Mucosa of descending colon (tissue), 3 donors: Measurements from ENCODE around the gene PCSK4. TPM values are rescaled to one million over a fixed set of nuclear protein-coding genes. Genes with fewer than 3 reads are reported as not detected.

Experiments
- ATAC-seq: fragments of 200-7000 bp; cut with Tn5 transposase; one replicate; pipeline ENCODE4 v1.9.1; 2020; ENCODE audit warnings: mild to moderate bottlenecking, moderate library complexity
- DNase-seq, 3 donors: peaks; one replicate each; pipeline ENCODE4 v3.0.0-alpha.2; 2020
- H3K36me3 ChIP-seq: fragments of 200-600 bp; one replicate; pipeline ENCODE4 v1.8.0; 2021; ENCODE audit warnings: low read depth, mild to moderate bottlenecking
- H3K4me1 ChIP-seq: fragments of 200-600 bp; one replicate; pipeline ENCODE4 v1.8.0; 2021; ENCODE audit warnings: low read depth, mild to moderate bottlenecking
- H3K4me3 ChIP-seq: fragments of 200-600 bp; one replicate; pipeline ENCODE4 v1.8.0; 2021; ENCODE audit warnings: mild to moderate bottlenecking
- H3K9me3 ChIP-seq: fragments of 200-600 bp; one replicate; pipeline ENCODE4 v1.8.0; 2021; ENCODE audit warnings: mild to moderate bottlenecking
- CTCF ChIP-seq: fragments of 200-600 bp; IDR thresholded peaks from one replicate; pipeline ENCODE4 v1.8.0; 2022; ENCODE audit warnings: antibody characterized with exemption, mild to moderate bottlenecking
- intact Hi-C, 2 donors: fragments of 100-400 bp; cut with DNase I in 1 of 2; cut with micrococcal nuclease in 1 of 2; formaldehyde crosslinking; loops; one replicate each; pipeline versions ENCODE4 v1.11.0 to v1.11.1; 2022; cut with DNase I, micrococcal nuclease
- total RNA-seq, 3 donors: library from RNA; stranded (reverse); fragmentation: NEBNext Ultra II Directional in 2 of 3; extraction: Animal tissue kit (Norgen Biotek cat#: 25700) in 2 of 3; gene quantifications; one replicate each; pipeline versions ENCODE4 v1.2.1 to v1.2.4, GENCODE V29; 2021 to 2023
- donor health status: DM: no; HTN: no; CAD: no; lungs with moderate emphysema.
- donor health status: DM: no; HTN: no; CAD: no.
- donor health status: DM: no; HTN: yes; CAD: no.

PCSK4 gene
- total RNA-seq, 3 donors from 2014 or later, result 3.3 to 7.5 (median 4.9) TPM

- intact Hi-C loops, result no loop called here
- no peak for TF ChIP-seq CTCF
- no peaks in the 10 kb centered on the region for H3K9me3 ChIP-seq
- DNase-seq (peak in 2 of 3 donors; percentile 38 to 54), ATAC-seq (peak; percentile 10)
- H3K36me3 ChIP-seq, result no peaks in the 10 kb centered on the region
- peaks cover 54% of the 10 kb centered on the region for H3K4me1 ChIP-seq
- no peak overlapping the region for H3K4me3 ChIP-seq
Measured at GRCh38 chr19:1468821-1469254, 21.3 kb downstream of the PCSK4 start.

DNA sequence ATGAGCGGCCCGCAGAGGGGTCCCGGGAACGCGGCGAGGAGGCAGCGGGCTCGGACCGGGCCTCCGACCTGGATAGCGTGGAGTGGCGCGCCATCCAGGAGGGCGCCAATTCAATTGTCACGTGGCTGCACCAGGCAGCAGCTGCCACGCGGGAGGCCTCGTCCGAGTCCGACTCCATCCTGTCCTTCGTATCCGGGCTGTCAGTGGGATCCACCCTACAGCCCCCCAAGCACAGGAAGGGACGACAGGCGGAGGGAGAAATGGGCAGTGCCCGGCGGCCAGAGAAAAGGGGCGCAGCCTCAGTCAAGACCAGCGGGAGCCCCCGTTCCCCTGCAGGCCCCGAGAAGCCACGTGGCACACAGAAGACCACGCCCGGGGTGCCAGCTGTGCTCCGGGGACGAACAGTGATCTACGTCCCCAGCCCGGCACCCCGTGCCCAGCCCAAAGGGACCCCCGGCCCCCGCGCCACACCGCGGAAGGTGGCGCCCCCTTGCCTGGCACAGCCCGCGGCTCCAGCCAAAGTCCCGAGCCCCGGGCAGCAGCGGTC is 21.8 kb downstream of the PCSK4 start:
- intact Hi-C loops, result no loop called here
- Histone ChIP-seq H3K9me3 (no peaks in the 10 kb centered on the region), H3K36me3 (no peaks in the 10 kb centered on the region), H3K4me3 (no peak overlapping the region), H3K4me1 (peaks cover 54% of the 10 kb centered on the region)
- no peak for TF ChIP-seq CTCF
- DNase-seq (peak in 1 of 3 donors; percentile 25), ATAC-seq (no peak)

GRCh38 chr19:1467490-1468273 is 22.5 kb downstream of the PCSK4 start:
- ATAC-seq (no peak), DNase-seq (peak in 2 of 3 donors; percentile 21 to 47)
- intact Hi-C loops, result no loop called here
- H3K36me3 ChIP-seq, result no peaks in the 10 kb centered on the region
- no peak overlapping the region for H3K4me3 ChIP-seq
- H3K9me3 ChIP-seq, result no peaks in the 10 kb centered on the region
- peaks cover 54% of the 10 kb centered on the region for H3K4me1 ChIP-seq
- TF ChIP-seq CTCF, result no peak

DNA sequence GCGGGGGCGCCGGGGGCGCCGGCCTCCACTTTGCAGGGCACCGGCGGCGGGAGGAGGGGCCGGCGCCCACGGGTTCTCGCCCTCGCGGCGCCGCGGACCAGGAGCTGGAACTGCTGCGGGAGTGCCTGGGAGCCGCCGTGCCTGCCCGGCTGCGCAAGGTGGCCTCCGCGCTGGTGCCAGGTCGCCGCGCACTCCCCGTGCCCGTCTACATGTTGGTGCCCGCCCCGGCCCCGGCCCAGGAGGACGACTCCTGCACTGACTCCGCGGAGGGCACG is 23.0 kb downstream of the PCSK4 start:
- intact Hi-C loops, result no loop called here
- DNase-seq (peak in 1 of 3 donors; percentile 23), ATAC-seq (no peak)
- Histone ChIP-seq H3K9me3 (no peaks in the 10 kb centered on the region), H3K4me3 (no peak overlapping the region), H3K4me1 (peaks cover 54% of the 10 kb centered on the region), H3K36me3 (no peaks in the 10 kb centered on the region)
- no peak for TF ChIP-seq CTCF

GRCh38 chr19:1466461-1467214 is 23.5 kb downstream of the PCSK4 start:
- ATAC-seq (no peak), DNase-seq (peak in 2 of 3 donors; percentile 22 to 41)
- peaks cover 53% of the 10 kb centered on the region for H3K4me1 ChIP-seq
- H3K4me3 ChIP-seq, result no peak overlapping the region
- no peak for TF ChIP-seq CTCF
- H3K36me3 ChIP-seq, result no peaks in the 10 kb centered on the region
- no peaks in the 10 kb centered on the region for H3K9me3 ChIP-seq
- intact Hi-C loops, result no loop called here
